ENCODE data around the gene KDM2A. TPM values are rescaled to one million over a fixed set of nuclear protein-coding genes. Genes with fewer than 3 reads are reported as not detected.
A peak's percentile ranks its signal among the peaks of the same experiment; 100 is the strongest.

KDM2A gene
- total RNA-seq, 1 experiment from 2014 or later = 65.3 TPM

DNA sequence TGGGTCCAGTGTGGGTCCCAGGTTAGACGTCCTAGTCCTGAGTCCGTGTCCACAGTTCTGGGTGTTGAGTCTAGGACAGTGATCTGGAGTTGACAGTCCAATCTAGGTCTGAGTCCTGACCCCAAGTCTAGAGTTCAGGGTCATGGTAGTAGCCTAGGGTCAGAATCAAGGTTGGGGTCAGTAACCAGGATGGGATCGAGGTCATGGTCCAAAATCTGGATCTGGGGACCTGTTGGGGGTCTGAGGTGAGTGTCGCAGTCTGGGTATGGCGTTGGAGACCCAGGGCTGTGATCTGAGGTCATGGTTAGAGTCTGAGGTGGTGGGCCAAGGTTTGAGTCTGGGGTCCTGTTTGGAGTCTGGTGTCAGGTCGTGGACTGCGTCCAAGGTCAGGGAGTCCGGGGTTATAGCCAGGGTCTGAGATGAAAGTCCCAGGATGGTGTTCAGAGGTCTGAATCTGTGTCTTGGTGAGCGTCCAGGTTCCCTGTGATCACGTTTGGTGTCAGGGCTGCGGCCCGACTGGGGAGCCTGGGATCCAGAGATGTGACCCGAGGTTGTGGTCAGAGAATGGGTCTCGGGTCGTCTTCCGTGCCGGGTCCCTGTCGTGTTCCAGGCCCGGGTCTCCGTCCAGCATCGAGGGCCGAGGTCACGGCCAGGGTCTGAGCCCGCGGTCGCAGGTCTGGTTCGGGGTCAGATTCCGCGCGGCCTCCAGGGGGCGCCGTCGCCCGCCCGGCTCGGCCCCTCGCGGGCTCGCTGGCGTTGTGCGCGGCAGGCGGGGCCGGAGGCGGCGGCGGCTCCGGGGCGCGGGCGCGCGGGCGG, 146.8 kb downstream of the KDM2A start:
- H2AFZ ChIP-seq (ENCODE audit: low read length) = peak overlapping the region; percentile 67
- ChIA-PET POLR2A (ENCODE audit: unreplicated experiment) (interaction anchor here (0.6 kb wide), 1 partner anchor 52 kb away, joined by 5 read pairs; no protein-coding TSS in a partner anchor), CTCF (interaction anchor here (1.0 kb wide), 1 partner anchor 51 kb away, joined by 19 read pairs; no protein-coding TSS in a partner anchor)
- peak overlapping the region; percentile 57 for H3K4me3 ChIP-seq (ENCODE audit: low read length)
- H3K9ac ChIP-seq (ENCODE audit: low read length) = no peak overlapping the region; the same call in 1 of the 2 replicates
- H3F3A ChIP-seq (ENCODE audit: low read length, unreplicated experiment) = peaks cover 4% of the 10 kb centered on the region
- H3K9me2 ChIP-seq (replicated peaks; ENCODE audit: low read length) = no peaks in the 10 kb centered on the region
- peak; percentile 77 for DNase-seq
- peaks cover 49% of the 10 kb centered on the region for H3K4me1 ChIP-seq (ENCODE audit: insufficient read depth, low read length)
- H3K4me2 ChIP-seq (ENCODE audit: low read length) = peak overlapping the region; percentile 79
- peak; percentile 39 for ATAC-seq
- H3K9me3 ChIP-seq (ENCODE audit: low read length) = no peaks in the 10 kb centered on the region
- TF ChIP-seq EZH2 (IDR thresholded peaks at IDR 0.05; ENCODE audit: low read length, unreplicated experiment) = no peak
- TF ChIP-seq, protein P1, sequence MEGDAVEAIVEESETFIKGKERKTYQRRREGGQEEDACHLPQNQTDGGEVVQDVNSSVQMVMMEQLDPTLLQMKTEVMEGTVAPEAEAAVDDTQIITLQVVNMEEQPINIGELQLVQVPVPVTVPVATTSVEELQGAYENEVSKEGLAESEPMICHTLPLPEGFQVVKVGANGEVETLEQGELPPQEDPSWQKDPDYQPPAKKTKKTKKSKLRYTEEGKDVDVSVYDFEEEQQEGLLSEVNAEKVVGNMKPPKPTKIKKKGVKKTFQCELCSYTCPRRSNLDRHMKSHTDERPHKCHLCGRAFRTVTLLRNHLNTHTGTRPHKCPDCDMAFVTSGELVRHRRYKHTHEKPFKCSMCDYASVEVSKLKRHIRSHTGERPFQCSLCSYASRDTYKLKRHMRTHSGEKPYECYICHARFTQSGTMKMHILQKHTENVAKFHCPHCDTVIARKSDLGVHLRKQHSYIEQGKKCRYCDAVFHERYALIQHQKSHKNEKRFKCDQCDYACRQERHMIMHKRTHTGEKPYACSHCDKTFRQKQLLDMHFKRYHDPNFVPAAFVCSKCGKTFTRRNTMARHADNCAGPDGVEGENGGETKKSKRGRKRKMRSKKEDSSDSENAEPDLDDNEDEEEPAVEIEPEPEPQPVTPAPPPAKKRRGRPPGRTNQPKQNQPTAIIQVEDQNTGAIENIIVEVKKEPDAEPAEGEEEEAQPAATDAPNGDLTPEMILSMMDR (conservative IDR thresholded peaks at IDR 0.05; ENCODE audit: low read depth, low read length) = peak; percentile 68
- peaks cover 7% of the 10 kb centered on the region; the same call in 1 of the 2 replicates for H3K36me3 ChIP-seq (ENCODE audit: low read depth, low read length)
- no TSS peak for BruUV-seq (replicated peaks)
- intact Hi-C loops (cut with micrococcal nuclease) = loop anchor here (2.0 to 5.0 kb wide), 2 partner anchors 36 to 79 kb away; partner anchors contain the start of gene SSH3
- peaks cover 43% of the 10 kb centered on the region for H3K79me2 ChIP-seq (ENCODE audit: low read length)
- H3K27ac ChIP-seq (ENCODE audit: low read length) = no peak overlapping the region
- no peaks in the 10 kb centered on the region for H3K27me3 ChIP-seq (ENCODE audit: low read length)
- H4K20me1 ChIP-seq (ENCODE audit: low read length) = peaks cover 28% of the 10 kb centered on the region

DNA sequence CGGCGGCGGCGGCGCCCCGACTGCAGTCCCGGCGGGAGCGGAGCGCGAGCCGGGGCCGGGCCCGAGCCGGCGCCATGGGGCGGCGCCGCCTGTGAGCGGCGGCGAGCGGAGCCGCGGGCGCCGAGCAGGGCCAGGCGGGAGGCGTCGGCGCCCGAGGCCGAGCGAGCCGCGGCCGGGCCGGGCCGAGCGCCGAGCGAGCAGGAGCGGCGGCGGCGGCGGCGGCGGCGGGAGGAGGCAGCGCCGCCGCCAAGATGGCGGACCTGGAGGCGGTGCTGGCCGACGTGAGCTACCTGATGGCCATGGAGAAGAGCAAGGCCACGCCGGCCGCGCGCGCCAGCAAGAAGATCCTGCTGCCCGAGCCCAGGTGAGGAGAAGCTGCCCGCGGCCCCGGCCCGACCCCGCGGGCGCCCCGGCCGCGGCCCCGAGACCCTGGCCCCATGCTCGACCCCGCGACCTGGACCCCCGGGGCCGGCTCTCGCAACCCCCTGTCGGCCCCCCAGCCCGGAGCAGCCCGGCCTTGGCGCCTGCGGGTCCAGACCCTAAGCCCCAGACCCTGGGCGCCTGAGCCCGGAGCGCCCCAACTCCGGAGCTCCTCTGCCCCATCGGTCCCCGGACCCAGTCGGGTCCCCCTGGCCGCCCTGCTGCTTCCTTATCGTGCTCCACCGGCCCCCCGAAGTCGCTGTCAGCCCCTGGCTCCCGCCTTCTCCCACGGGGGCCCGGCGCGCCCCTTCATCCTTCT, 147.6 kb downstream of the KDM2A start, which contains the start of gene GRK2:
GRK2 (plus strand) TSS at position 25 of the 739 bp plus-strand sequence; CDS start at position 252, 227 bp downstream.
- no peaks in the 10 kb centered on the region for H3K27me3 ChIP-seq (ENCODE audit: low read length)
- peak within 1 kb of the TSS; percentile 83 for H3K9ac ChIP-seq (ENCODE audit: low read length)
- H3K36me3 ChIP-seq (ENCODE audit: low read depth, low read length) = peaks cover 7% of the 10 kb centered on the region; the same call in 1 of the 2 replicates
- H3K4me1 ChIP-seq (ENCODE audit: insufficient read depth, low read length) = peaks cover 49% of the 10 kb centered on the region
- ATAC-seq (peak; percentile 12), DNase-seq (peak; percentile 58)
- peaks cover 4% of the 10 kb centered on the region for H3F3A ChIP-seq (ENCODE audit: low read length, unreplicated experiment)
- H3K9me2 ChIP-seq (replicated peaks; ENCODE audit: low read length) = no peaks in the 10 kb centered on the region
- H3K4me3 ChIP-seq (ENCODE audit: low read length) = peak within 1 kb of the TSS; percentile 74
- peak within 1 kb of the TSS; percentile 67 for H2AFZ ChIP-seq (ENCODE audit: low read length)
- H3K4me2 ChIP-seq (ENCODE audit: low read length) = peak within 1 kb of the TSS; percentile 95
- TF ChIP-seq, protein P1 (conservative IDR thresholded peaks at IDR 0.05; ENCODE audit: low read depth, low read length) = no peak
- no peak for TF ChIP-seq EZH2 (IDR thresholded peaks at IDR 0.05; ENCODE audit: low read length, unreplicated experiment)
- TF ChIP-seq EZH2phosphoT487 (IDR thresholded peaks at IDR 0.05; ENCODE audit: borderline replicate concordance, low read length) = no peak
- H3K27ac ChIP-seq (ENCODE audit: low read length) = peak within 1 kb of the TSS; percentile 67
- ChIA-PET CTCF (no interaction called here), POLR2A (ENCODE audit: unreplicated experiment) (interaction anchor here (0.6 kb wide), 1 partner anchor 52 kb away, joined by 5 read pairs; no protein-coding TSS in a partner anchor)
- peaks cover 32% of the 10 kb centered on the region for H4K20me1 ChIP-seq (ENCODE audit: low read length)
- no peaks in the 10 kb centered on the region for H3K9me3 ChIP-seq (ENCODE audit: low read length)
- no TSS peak for BruUV-seq (replicated peaks)
- H3K79me2 ChIP-seq (ENCODE audit: low read length) = peaks cover 51% of the 10 kb centered on the region
- intact Hi-C loops (cut with micrococcal nuclease) = loop anchor here (1.0 to 5.0 kb wide), 3 partner anchors 36 to 78 kb away; partner anchors contain the start of gene SSH3
